GM13976 (cell line): ENCODE measurements around the gene CCNL1.

Source experiments
- DNase-seq: peaks from one replicate; pipeline ENCODE4 v3.0.0; 2012; ENCODE audit warnings: low spot score
- in situ Hi-C: fragments of 300-500 bp; cut with MboI; formaldehyde crosslinking; loops from one replicate; pipeline ENCODE4 v1.12.0; 2022; ENCODE audit warnings: low sequenced_read_pairs, mixed read lengths, inconsistent platforms; ENCODE audit not compliant: unreplicated experiment
- TF ChIP-seq, protein P1 (sequence below): IDR thresholded peaks from 2 replicates; pipeline ENCODE4 v1.5.1; 2012; ENCODE audit warnings: borderline replicate concordance, mild to moderate bottlenecking; ENCODE audit not compliant: insufficient read depth; ENCODE audit errors: extremely low read depth, missing control alignments, control extremely low read depth

CCNL1 gene

DNA sequence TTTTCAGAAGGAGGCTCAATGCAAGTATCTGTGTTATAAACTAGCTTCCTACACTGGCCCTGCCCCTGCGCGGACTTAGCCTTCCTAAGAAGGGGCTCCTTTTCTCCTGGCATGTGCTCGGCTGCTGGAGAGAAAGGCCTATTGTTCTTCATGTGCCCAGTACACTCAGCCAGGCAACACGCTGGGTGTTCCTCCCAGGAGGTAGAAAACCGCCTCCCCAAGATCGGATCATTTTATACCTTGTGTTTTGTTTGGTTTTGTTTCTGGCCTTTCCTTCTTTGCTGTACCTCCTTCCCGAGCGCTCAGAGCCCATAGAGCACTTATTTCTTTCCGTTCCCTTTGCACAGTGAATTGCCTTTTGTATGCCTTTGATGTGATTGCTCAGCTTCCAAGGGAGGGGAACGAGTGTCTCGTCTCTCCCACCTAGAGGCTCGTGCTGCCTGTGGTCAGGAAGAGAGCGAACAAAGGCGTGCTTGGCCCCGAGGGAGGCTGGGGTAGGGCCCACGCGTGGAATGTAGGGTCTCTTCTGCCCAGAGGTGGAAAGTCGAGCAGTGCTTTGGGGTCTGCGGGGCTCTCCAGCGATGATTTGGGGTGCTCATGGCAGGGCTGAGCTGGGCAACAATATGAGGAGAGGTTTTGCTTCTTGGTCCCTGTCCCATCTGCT, 30.0 kb downstream of the CCNL1 start:
- DNase-seq = no peak
- TF ChIP-seq, protein P1, sequence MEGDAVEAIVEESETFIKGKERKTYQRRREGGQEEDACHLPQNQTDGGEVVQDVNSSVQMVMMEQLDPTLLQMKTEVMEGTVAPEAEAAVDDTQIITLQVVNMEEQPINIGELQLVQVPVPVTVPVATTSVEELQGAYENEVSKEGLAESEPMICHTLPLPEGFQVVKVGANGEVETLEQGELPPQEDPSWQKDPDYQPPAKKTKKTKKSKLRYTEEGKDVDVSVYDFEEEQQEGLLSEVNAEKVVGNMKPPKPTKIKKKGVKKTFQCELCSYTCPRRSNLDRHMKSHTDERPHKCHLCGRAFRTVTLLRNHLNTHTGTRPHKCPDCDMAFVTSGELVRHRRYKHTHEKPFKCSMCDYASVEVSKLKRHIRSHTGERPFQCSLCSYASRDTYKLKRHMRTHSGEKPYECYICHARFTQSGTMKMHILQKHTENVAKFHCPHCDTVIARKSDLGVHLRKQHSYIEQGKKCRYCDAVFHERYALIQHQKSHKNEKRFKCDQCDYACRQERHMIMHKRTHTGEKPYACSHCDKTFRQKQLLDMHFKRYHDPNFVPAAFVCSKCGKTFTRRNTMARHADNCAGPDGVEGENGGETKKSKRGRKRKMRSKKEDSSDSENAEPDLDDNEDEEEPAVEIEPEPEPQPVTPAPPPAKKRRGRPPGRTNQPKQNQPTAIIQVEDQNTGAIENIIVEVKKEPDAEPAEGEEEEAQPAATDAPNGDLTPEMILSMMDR = no peak
- in situ Hi-C loops = loop anchor here (10.0 to 25.0 kb wide), 3 partner anchors 45 to 968 kb away; partner anchors contain the start of gene TIPARP

DNA sequence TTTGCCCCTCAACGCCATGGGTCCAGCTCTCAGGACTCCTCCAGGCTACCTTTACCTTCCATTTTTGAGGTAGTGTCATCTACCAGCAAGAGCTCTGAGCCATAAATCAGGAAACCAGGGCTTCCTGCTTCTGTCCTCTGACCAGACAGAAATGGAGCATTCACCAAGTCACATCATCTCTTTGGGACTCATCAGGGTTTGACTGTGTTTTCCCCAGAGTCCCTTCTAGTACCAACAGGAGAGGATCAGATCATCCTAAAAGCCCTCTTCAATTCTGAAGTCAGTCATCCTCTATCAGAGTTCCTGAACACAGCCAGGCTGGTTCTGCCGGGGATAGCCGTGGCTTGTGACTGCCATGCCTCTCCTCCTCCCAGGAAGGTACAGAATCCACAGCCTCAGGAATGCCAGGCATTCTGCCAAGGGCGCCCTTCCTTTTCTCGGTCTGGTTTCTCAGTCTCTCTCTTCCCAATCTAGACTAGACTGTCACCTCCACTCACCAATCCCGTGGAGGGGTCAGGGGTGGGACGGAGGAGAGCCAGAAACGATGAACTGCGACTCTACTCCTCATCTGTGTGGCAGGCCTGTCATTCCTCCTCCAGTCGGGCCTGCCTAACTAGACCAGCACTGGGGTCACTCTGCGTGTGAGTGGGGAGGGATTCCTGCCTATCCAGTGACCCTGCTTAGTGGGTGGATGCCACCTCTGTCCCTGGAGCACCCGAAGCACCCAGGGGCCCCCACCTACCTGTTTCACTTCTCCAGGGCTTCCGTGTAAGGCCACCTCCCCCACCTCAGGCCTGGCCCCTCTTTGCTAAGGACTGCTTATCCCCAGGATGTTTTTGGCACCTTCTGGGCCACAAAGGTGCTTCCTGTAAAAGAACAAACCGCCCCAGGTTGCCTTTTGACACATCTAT, 30.9 kb downstream of the CCNL1 start:
- in situ Hi-C loops = loop anchor here (25.0 kb wide), 1 partner anchor 967 kb away; no protein-coding TSS in a partner anchor
- TF ChIP-seq, protein P1 = no peak
- no peak for DNase-seq

DNA sequence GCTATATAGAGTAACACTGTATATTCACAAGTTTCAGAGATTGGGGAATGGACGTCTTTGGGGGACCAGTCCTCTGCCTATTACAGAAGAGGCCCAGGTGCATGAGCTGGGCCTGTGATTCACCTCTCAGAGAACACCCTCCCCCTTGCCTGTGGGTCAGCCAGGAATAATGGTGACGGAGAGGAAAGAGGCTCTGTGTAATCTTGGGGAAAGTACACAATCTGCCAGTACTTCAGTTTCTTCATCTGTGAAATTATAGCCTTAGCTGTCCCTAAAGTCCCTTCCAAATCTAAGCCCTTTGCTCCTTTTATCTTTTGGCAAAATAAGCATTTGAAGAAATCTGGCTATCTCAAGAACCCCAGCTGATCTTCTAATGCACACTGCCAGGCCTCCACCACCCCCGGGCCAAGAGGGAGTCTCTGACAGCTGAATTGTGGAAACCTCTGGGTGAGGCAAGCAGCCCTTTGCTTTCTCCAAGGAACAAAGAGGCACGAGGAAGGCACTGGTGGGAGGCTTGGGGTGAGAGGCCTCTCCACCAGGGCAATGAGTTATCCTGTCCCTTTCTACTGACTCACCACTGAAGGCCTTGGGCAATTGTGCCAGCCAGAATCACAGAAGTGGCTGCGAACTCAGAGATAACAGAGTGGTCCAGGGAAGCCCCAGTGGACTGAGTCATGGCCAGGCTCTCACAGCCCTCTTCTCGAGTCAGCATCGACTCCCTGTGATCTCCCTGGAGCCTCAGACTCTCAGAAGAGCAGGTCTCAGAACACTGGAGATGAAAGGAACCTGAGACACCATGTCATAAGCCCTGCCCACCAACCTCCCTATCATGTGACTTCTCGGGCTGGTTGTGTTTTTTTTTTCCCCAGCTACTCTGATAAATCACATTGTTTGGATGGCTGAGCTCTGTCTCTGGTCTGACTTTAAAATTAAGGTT, 31.8 kb downstream of the CCNL1 start:
- peak; percentile 54 for DNase-seq

DNA sequence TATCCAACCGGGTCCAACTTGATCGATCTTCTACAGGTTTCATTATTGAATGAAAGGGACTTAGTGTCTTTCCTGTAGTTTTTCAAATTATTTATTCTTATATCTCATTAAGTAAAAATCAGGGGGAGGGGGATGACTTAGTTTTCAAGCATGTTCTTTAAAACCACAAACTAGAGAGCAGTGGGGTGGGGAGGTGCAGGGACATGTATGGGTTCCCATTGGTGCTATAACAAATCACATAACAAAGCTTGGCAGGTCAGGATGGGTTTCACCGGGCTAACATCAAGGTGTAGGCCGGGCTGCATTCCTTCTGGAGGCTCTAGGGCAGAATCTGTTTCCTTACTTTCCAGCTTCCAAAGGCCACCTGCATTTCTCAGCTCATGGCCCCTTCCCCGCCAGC, 32.7 kb downstream of the CCNL1 start:
- in situ Hi-C loops = loop anchor here (25.0 kb wide), 1 partner anchor 965 kb away; no protein-coding TSS in a partner anchor
- no peak for DNase-seq
- TF ChIP-seq, protein P1 = no peak

More for the DNA sequence above, 31.8 kb downstream of the CCNL1 start:
- TF ChIP-seq, protein P1 = no peak
- in situ Hi-C loops = loop anchor here (25.0 kb wide), 1 partner anchor 966 kb away; no protein-coding TSS in a partner anchor

DNA sequence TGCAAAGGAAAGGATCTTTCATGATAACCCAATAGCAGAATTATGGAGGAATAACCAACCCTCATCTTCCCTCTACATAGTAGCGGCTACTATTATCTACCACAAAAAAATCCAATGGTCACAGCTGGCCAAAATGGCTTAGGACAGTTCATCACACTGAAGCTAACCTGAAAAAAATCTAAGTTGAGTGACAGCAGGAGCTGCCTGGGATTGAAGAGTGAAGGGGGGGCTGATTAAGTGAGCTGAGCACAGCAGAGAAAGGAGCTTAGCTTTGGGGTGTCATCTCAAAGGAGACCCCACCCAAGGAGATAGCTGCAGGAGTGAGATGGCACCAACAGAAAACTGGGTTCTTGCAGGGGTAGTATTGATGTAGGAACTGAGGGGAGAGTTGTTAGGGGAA, 33.6 kb downstream of the CCNL1 start:
- no peak for DNase-seq
- TF ChIP-seq, protein P1 = no peak
- in situ Hi-C loops = loop anchor here (25.0 kb wide), 1 partner anchor 964 kb away; no protein-coding TSS in a partner anchor
